ENCODE measurements around the gene CLIP3.

GRCh38 chr19:36003284-36003683 is 29.4 kb downstream of the CLIP3 start:
- TF ChIP-seq CTCF (IDR thresholded peaks at IDR 0.05; ENCODE audit: low read depth, low read length, missing input control): no peak
- TF ChIP-seq MAX (IDR thresholded peaks at IDR 0.05): no peak
- TF ChIP-seq TAF1 (conservative IDR thresholded peaks at IDR 0.05): no peak
- no peak for TF ChIP-seq NR2F2 (IDR thresholded peaks at IDR 0.05)
- no peak for TF ChIP-seq SP1 (IDR thresholded peaks at IDR 0.05)
- no peak for TF ChIP-seq REST (IDR thresholded peaks at IDR 0.05)
- TF ChIP-seq YY1 (IDR thresholded peaks at IDR 0.05): no peak
- no peak for TF ChIP-seq EGR1 (IDR thresholded peaks at IDR 0.05; ENCODE audit: low read depth in 2 of 2)
- no peak for TF ChIP-seq RAD21 (IDR thresholded peaks at IDR 0.05)
- no peak for TF ChIP-seq FOXA1 (IDR thresholded peaks at IDR 0.05)

Measured in liver (tissue), 3 donors.